Keratinocyte (primary cell): ENCODE data around the gene YPEL3. TPM values are rescaled to one million over a fixed set of nuclear protein-coding genes. Genes with fewer than 3 reads are reported as not detected.

Experiments
- DNase-seq: peaks from one replicate; pipeline ENCODE4 v3.0.0-alpha.2; 2011; ENCODE audit warnings: low read depth, missing footprints, low spot score
- FAIRE-seq: peaks from 2 replicates; lab custom pipeline; 2011; peaks lifted over from hg19 to GRCh38; lab: Jason Lieb, UNC
- H2AFZ ChIP-seq: 2 replicates; pipeline ENCODE4 v1.6.0; 2012; ENCODE audit warnings: low read length, control low read depth, inconsistent platforms; ENCODE audit not compliant: control insufficient read depth
- H3K27ac ChIP-seq: 2 replicates; pipeline ENCODE4 v1.5.1; 2011; ENCODE audit warnings: low read length; ENCODE audit not compliant: control insufficient read depth, insufficient read depth
- H3K27me3 ChIP-seq: 3 replicates; pipeline ENCODE4 v1.6.0; 2011; ENCODE audit warnings: low read length; ENCODE audit not compliant: control insufficient read depth, insufficient read depth; ENCODE audit errors: extremely low read depth
- H3K36me3 ChIP-seq, 2 experiments: 2 replicates in 1 of 2; 3 replicates in 1 of 2; pipeline ENCODE4 v1.5.1; 2011; ENCODE audit warnings: low read length in 2 of 2, mild to moderate bottlenecking in 1 of 2; ENCODE audit not compliant: control insufficient read depth in 2 of 2, insufficient read depth in 2 of 2; ENCODE audit errors: extremely low read depth in 1 of 2
- H3K4me1 ChIP-seq: 3 replicates; pipeline ENCODE4 v1.5.1; 2011; ENCODE audit warnings: low read length; ENCODE audit not compliant: control insufficient read depth, insufficient read depth; ENCODE audit errors: extremely low read depth
- H3K4me2 ChIP-seq: 3 replicates; pipeline ENCODE4 v1.6.0; 2011; ENCODE audit warnings: low read depth, low read length; ENCODE audit not compliant: control insufficient read depth, insufficient read depth; ENCODE audit errors: extremely low read depth
- H3K4me3 ChIP-seq, 3 experiments: fragments of 200-600 bp in 1 of 3; sonication (generic) in 1 of 3; 2 replicates in 2 of 3; 3 replicates in 1 of 3; pipeline ENCODE4 v1.5.1; 2011 to 2016; ENCODE audit warnings: low read length in 3 of 3, mild to moderate bottlenecking in 3 of 3, control low read depth in 2 of 3, inconsistent platforms in 1 of 3, low read depth in 1 of 3, mixed read lengths in 1 of 3, mixed run types in 1 of 3, moderate library complexity in 1 of 3; ENCODE audit not compliant: control insufficient read depth in 2 of 3, insufficient read depth in 2 of 3; ENCODE audit errors: extremely low read depth in 1 of 3
- H3K79me2 ChIP-seq: 2 replicates; pipeline ENCODE4 v1.6.0; 2012; ENCODE audit warnings: low read length; ENCODE audit not compliant: control insufficient read depth, insufficient read depth
- H3K9ac ChIP-seq: 3 replicates; pipeline ENCODE4 v1.6.0; 2011; ENCODE audit warnings: low read length; ENCODE audit not compliant: control insufficient read depth, insufficient read depth; ENCODE audit errors: extremely low read depth
- H3K9me1 ChIP-seq: 3 replicates; pipeline ENCODE4 v1.6.0; 2011; ENCODE audit warnings: low read length; ENCODE audit not compliant: control insufficient read depth, insufficient read depth; ENCODE audit errors: extremely low read depth
- H3K9me3 ChIP-seq: 2 replicates; pipeline ENCODE4 v1.5.1; 2012; ENCODE audit warnings: low read depth, low read length; ENCODE audit not compliant: control insufficient read depth
- H4K20me1 ChIP-seq: 3 replicates; pipeline ENCODE4 v1.6.0; 2011; ENCODE audit warnings: low read length; ENCODE audit not compliant: control insufficient read depth, insufficient read depth; ENCODE audit errors: extremely low read depth
- CTCF ChIP-seq, 3 experiments: IDR thresholded peaks in 1 of 3; conservative IDR thresholded peaks in 1 of 3; optimal IDR thresholded peaks in 1 of 3; 2 replicates in 2 of 3; 3 replicates in 1 of 3; pipeline versions ENCODE3 to v1.5.1; 2011; ENCODE audit warnings: low read length in 3 of 3, mild to moderate bottlenecking in 3 of 3, moderate library complexity in 2 of 3, control low read depth in 1 of 3, inconsistent platforms in 1 of 3; ENCODE audit not compliant: insufficient read depth in 2 of 3; ENCODE audit errors: extremely low read depth in 1 of 3
- EZH2 ChIP-seq: IDR thresholded peaks from one replicate; pipeline ENCODE4 v1.6.1; 2012; ENCODE audit warnings: inconsistent platforms, mild to moderate bottlenecking, low read length, moderate library complexity
- dilution Hi-C: fragments of 300-500 bp; cut with MboI; formaldehyde crosslinking; loops from one replicate; pipeline ENCODE4 v1.7.0; 2020; ENCODE audit warnings: low sequenced_read_pairs; ENCODE audit not compliant: extremely low pct_ligation_motif_present
- polyA plus RNA-seq, 5 experiments: library from polyadenylated mRNA; depleted of rRNA in 3 of 5; stranded (reverse) in 3 of 5; stranded (forward) in 1 of 5; unstranded in 1 of 5; fragments of >200 nt; gene quantifications; 1 replicate in 1 of 5; 2 replicates in 3 of 5; 3 replicates in 1 of 5; pipeline versions ENCODE4 v1.2.1 to v1.2.3, GENCODE V29; 2011 to 2012; ENCODE audit warnings: missing spikeins in 2 of 5, low read depth in 1 of 5, low replicate concordance in 1 of 5

Gene YPEL3
- polyA plus RNA-seq, 1 donor (not counting 4 experiments of a cell fraction or from before 2014, with no cell fraction given) = 13.5 TPM

- peak overlapping the region; percentile 92 for H3K27ac ChIP-seq
- TF ChIP-seq EZH2 (no peak), CTCF (optimal IDR thresholded peaks at IDR 0.05 in 1 of 3, IDR thresholded peaks at IDR 0.05 in 1 of 3, conservative IDR thresholded peaks at IDR 0.05 in 1 of 3; ENCODE audit: extremely low read depth in 1 of 3, insufficient read depth in 2 of 3, low read length in 3 of 3) (no peak)
- H3K4me2 ChIP-seq = peak overlapping the region; percentile 97
- dilution Hi-C loops = no loop called here
- H4K20me1 ChIP-seq = peaks cover 40% of the 10 kb centered on the region
- H3K36me3 ChIP-seq = peaks cover 39 to 42% of the 10 kb centered on the region in 2 experiments
- peaks cover 54% of the 10 kb centered on the region for H3K79me2 ChIP-seq
- no peaks in the 10 kb centered on the region for H3K27me3 ChIP-seq
- H3K9me1 ChIP-seq = no peaks in the 10 kb centered on the region
- DNase-seq = no peak
- H3K9ac ChIP-seq = peak overlapping the region; percentile 95
- H3K4me1 ChIP-seq = peaks cover 35% of the 10 kb centered on the region
- H2AFZ ChIP-seq = no peak overlapping the region
- FAIRE-seq = no peak
- H3K4me3 ChIP-seq = peak overlapping the region; percentile 87 to 98 (median 96)
- no peaks in the 10 kb centered on the region for H3K9me3 ChIP-seq
Measured at GRCh38 chr16:30065943-30066760, 29.9 kb downstream of the YPEL3 start.

GRCh38 chr16:30065102-30065942, 30.7 kb downstream of the YPEL3 start, which contains the start of gene ALDOA:
Gene ALDOA (plus strand): TSS chr16:30065760. CDS start chr16:30066898, 1,138 bp downstream.
- Histone ChIP-seq H3K4me1 (peaks cover 35% of the 10 kb centered on the region), H2AFZ (peak within 1 kb of the TSS; percentile 69), H3K9me1 (no peaks in the 10 kb centered on the region), H3K36me3 (peaks cover 33 to 37% of the 10 kb centered on the region in 2 experiments), H3K9me3 (no peaks in the 10 kb centered on the region), H4K20me1 (peaks cover 36% of the 10 kb centered on the region), H3K27me3 (no peaks in the 10 kb centered on the region), H3K27ac (peak within 1 kb of the TSS; percentile 92), H3K4me3 (peak within 1 kb of the TSS; percentile 87 to 98 (median 96)), H3K9ac (peak within 1 kb of the TSS; percentile 95), H3K4me2 (peak within 1 kb of the TSS; percentile 97), H3K79me2 (peaks cover 51% of the 10 kb centered on the region)
- DNase-seq (peak; percentile 79), FAIRE-seq (no peak)
- TF ChIP-seq CTCF (optimal IDR thresholded peaks at IDR 0.05 in 1 of 3, IDR thresholded peaks at IDR 0.05 in 1 of 3, conservative IDR thresholded peaks at IDR 0.05 in 1 of 3; ENCODE audit: extremely low read depth in 1 of 3, insufficient read depth in 2 of 3, low read length in 3 of 3) (no peak), EZH2 (no peak)
- dilution Hi-C loops = no loop called here
